Smooth muscle cell of the brain vasculature (primary cell): ENCODE data around the gene PHACTR3.

ENCODE experiments used
- DNase-seq: peaks from one replicate; pipeline ENCODE4 v3.0.0-alpha.2; 2012; ENCODE audit warnings: low read depth, low spot score

The PHACTR3 gene

DNA sequence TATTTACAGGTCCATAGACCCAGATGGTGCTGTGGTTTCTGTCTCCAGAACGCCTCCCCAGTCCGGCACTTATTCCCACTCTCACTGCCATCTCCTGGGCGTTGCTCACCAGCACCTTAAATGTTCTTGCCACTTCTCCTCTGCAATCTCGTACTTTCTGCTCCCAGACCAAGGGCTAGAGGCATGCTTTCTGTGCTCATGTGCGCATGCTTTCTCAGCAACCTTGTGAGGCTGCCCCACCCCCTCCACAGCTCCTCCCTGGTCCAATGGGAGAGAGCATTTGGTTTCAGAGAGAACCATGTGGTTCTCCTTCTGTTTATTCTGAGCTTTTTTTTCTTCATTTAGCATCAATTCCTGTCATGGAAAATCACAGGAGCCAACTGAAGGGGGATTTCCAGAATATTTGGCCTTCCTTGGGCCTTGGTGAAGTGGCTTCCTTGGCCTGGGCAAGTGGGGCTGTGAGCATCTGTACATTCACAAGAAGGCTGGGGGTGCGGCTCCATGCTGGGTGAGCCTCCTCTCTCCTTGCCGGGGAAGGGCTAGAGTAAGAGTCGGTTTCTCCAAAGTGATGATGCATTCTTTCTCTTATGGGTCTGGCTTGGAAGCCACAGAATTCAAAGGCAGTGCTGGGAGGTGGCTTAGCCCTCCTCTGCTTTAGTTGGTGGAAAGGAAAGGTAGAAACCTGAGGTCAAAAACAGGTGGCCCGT is 66.6 kb downstream of the PHACTR3 start:
- no peak for DNase-seq

DNA sequence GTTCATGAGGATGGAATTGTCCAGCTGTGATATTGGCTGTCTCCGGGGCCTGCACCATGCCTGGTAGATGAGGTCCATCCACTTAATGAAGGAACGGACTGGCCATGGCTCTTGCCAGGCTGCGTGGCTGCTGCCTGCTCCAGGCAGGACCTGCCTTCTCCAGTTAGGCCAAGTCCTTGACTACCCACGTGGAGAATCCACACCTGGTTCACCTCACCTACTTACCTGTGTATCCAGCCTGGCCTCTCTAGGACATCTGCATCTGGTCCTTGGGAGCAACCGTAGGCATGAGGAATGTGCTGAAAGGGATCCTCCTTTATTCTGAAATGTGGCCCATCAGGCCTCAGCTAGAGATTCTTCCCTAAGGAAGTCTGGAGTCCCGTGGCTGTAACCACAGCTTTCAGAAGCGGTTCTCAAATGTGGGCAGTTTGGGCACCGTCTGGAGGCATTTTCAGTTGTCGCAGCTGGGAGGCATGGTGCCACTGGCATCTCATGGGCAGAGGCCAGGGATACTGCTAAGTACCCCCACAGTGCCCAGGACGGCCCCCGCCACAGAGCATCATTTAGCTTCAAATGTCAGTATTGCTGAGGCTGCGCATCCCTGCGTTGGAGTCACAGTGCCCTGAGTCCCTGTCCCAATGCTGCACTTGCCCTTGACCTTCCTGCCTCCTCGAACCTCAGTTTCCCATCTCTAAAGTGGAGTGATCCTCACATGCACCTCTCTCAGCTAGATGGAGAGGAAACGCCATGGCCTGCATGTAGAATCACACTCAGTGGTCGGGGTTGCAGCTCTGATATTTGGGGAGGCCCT is 67.5 kb downstream of the PHACTR3 start:
- no peak for DNase-seq

DNA sequence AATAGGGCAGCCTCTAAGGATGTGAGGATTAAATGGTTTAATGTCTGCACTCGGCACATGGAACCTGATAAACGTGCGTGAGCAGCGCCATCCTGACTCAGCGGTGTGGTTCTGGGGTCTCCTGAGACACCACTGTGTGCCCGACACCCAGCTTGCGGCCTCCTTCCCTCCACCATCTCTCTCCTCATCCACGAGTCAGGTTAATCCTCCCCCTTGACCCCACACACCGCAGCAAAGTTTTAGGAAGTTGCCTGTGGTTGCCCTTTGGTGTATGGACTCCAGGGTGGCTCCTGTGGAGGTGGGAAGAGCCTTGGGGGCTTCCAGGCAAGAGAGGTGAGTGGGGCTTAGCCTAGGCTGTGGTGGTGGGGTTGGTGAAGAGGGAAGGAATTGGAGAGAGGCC is 68.2 kb downstream of the PHACTR3 start:
- DNase-seq: no peak

DNA sequence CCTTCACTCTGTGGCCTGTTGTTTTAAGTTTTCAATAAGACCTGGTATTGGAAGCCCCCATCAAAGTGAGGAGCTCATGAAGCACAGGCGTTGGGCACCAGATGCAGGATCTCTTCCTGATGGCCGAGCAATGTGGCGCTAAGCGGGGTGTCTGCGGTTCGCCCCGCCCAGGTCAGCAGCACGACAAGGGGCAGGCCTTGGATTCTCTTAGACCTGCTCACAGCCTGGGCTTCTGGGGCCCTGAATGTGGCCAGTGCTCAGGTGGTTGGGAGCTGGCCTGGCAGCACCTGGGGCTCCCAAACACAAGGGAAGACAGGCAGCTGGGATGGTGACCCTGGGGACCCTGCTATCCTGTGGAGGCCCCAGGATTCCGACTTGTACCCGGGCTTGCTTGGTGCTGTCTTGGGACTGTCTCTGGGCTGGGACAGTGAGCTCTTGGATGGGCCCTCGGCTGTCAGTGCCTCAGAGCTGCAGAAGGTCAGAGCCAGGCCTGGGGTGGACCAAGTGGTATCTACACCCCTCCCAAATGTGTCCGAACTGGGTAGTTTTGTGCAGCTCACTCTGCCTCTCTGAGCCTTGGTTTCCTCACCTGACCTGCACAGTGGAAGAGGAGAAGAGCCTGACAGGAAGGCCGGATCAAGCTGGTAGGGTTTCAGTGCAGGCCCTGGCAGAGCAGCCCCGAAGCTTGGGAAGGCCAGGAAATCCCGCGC is 69.1 kb downstream of the PHACTR3 start:
- no peak for DNase-seq

DNA sequence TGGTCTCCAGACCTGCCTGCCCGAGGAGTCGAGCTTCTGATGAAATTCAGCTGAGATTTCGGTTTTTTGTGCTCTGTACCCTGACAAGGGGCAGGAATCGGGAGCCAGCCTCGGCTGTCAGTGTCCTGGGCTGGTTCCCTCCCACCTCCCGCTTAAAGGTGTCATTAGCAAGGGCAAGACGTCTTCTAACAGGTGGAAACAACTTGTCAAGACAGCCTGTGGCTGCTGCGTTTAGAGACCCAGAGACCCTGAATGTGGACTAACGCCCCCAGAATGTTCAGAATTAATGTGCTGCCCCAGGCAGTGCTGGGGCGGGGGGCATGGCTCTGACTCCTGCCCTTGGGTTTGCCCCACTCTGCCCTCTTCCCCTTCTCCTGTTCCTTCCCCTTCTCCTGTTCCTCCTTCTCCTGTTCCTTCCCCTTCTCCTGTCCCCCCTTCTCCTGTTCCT is 69.7 kb downstream of the PHACTR3 start:
- DNase-seq: no peak

DNA sequence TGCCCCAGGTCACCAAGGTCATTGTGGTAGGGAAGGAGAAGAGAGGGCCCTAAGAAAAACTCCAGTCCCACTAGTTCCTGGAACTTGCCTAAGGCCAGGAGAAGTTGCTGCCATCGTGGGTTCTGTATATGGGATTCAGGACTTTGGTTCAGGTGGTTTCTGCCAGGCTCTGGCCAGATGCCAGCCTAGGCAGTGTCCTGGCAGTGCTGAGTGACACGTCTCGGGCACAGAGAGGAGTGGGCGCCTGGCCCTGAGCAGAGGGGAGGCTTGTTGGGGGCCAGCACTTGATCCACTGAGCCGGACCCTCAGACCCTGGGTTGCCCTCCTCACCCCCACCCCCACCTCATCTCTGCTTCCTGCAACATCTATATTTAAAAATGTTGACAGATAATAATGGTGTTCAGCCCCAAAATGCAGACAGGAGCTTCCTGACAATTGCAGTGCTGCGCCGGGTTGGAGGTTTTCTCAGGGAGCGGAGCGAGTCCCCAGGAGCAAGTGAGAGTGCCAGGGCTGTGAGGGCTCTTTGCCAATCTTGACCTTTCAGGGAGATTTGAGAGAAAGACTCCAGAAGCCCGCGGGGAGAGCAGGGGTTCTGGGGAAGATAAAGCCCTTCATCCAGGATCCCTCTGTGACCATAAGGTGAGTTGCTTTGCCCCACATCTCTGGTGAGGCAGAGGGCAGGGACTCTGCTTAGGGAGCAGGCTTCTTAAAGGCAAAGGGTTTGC is 71.9 kb downstream of the PHACTR3 start:
- no peak for DNase-seq

DNA sequence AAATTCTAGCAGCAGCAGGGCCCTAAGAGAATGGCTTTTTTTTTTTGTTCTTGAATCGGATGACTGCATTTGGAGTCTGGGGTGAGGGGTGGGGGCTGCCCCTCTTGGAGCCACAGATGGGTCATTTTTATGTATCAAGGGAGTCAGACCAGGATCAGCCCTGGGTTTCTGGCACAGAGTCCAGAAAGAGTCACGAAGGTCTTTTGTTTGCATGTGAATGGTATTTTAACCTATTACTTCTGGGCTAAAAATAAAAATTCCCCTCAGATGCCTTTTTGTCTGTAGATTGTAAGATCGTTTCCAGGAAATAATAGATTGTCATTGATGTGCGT is 72.5 kb downstream of the PHACTR3 start:
- DNase-seq: no peak

DNA sequence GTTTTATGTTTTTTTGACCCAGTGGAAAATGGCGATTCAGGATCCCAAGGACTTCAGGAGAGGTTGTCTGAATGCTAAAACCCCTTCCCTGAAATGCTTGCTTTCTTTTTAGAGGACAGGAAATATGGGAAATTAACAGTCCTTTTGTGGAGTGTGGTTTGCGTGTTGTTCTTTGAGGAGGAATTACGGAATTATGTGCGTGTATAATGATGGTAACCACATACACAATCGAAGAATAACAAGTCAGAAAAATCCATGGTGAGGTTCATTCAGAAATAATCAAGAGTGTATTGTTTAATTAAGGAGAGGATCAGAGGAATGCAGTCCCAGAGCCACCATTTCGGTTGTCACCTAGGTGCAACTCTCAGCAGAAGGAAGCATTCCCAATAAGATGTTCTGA is 73.2 kb downstream of the PHACTR3 start:
- DNase-seq: no peak

DNA sequence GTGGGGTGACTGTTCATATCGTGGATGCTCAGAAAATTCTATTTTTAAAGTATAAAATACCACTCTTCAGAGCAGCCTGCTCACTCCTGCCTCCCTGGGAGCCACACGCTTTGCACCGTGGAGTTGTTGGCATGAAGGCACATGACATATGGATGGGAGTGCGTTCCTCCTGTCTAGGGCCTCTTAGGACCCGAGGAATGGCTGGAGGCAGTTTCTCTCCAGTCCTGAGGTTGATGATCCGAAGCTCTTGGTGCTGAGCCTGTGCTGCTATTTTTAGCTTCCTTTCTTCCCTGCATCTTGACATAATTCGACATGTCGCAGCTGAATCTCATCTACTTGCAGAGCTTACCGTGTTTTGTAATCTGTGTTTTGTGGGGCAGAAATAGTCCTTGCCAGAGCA is 73.9 kb downstream of the PHACTR3 start:
- DNase-seq: no peak

DNA sequence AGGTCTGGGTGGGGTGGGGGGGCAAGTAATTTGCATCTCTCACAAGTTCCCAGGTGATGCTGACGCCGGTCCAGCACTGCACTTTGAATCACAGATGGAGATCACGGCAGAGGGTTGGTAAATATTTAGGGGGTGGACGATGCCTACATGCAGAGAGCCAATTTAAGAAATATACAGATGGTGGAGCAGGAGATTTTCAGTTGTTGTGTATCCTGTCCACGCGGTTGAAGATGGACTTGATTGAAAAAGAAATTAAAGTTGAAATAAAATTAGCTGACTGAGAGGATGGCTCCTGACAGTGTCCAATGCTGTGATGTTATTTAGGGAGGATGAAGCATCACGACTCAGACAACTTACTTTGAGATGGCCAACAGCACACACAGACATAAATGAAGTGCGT is 74.6 kb downstream of the PHACTR3 start:
- DNase-seq: no peak

DNA sequence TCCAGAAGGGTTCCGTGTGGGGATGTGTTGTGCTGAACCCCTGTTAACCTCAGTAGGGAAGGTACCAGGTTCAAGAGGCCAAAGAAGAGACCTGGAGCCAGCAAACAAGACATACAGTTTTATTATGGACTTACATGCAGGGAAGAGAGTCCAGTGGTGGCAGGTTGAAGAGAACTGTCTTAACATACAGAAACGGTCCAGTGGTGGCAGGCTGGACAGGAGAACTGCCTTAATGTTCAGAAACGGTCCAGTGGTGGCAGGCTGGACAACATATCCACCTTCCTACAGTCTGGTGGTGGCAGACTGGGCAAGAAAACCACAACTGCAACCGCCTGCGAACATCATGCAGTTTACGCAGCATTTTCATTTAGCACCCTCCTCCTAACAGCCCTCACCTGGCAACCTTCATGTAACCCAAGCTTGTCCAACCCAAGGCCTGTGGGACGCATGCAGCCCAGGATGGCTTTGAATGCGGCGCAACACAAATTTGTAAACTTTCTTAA is 75.9 kb downstream of the PHACTR3 start:
- DNase-seq: no peak

DNA sequence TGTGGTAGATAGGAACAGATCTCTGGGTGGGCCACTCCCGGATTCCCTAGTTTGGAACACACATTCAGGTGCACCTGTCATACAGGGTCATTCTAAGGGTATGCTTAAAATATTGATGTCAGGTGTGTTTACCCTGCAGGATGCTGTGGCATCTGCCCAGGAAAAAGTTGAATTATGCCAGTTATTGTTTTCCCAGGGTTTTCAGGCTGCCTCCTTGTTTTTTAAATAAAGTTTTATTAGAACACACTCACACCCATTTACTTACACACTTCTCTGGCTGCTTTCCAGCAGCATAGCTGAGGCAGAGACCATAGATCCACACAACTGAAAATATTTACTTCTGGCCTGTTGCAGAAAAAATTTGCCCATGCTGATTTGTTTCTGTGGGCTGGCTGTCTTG is 76.5 kb downstream of the PHACTR3 start:
- DNase-seq: no peak

DNA sequence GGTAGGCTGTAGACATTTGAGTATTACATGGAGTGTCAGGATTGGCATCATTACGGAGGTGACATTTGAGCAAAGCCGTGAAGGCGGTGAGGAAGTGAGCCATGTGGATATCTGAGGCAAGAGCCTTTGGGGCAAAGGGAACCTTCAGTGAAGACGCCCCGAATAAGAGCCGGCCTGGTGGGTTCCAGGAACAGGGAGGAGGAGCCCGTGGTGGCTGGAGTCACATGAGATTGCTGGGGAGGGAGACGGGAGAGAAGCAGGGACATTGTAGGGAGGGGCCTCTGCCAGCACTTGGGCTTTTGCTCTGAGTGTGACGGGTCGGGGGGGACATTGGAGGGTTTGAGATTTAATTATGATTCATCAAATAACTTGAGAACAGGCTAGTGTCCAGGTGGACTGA is 78.3 kb downstream of the PHACTR3 start:
- DNase-seq: no peak

DNA sequence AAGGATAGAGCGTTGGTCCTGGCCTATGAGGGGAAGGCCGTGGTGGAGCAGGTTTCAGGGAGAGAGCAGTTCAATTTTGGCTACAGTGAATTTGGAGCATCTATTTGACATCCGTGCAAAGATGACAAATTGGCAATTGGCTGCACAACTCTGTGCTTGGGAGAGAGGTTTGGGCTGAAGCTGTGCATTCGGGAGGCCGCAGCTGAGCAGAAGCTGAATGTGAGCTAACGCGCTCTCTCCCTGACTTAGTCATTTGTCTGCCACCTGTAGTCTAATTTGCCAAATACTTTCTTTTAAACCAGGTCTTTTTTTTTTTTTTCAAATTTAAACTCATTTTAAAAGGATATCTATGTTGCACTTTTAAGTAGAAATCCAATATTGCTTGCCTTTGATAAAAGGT is 78.8 kb downstream of the PHACTR3 start:
- no peak for DNase-seq

DNA sequence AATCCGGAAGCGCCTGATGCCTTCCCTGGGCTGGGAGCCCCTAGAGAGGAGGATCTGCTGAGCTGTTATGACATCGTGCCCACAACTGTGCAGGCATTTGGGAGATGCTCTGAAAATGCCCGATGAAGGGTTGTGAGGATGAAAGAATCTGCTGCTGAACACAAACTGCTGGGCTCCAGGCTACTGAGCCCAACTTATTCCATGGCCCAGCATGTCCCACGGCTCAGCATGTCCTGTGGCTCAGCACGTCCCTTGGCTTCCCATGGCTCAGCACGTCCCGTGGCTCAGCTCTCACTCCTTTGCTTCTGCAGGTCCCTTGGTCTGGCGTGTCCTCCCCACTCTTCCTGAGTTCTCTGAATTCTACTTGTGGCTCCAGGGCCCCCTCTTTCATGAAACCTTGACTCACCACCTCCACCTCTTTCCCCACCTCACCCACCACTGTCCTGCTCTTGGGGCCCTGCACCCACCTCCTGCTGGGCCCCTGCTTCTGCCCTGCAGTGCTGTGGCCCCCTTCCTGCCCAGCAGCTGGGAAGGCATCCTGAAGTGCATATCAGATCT is 80.4 kb downstream of the PHACTR3 start:
- DNase-seq: no peak

DNA sequence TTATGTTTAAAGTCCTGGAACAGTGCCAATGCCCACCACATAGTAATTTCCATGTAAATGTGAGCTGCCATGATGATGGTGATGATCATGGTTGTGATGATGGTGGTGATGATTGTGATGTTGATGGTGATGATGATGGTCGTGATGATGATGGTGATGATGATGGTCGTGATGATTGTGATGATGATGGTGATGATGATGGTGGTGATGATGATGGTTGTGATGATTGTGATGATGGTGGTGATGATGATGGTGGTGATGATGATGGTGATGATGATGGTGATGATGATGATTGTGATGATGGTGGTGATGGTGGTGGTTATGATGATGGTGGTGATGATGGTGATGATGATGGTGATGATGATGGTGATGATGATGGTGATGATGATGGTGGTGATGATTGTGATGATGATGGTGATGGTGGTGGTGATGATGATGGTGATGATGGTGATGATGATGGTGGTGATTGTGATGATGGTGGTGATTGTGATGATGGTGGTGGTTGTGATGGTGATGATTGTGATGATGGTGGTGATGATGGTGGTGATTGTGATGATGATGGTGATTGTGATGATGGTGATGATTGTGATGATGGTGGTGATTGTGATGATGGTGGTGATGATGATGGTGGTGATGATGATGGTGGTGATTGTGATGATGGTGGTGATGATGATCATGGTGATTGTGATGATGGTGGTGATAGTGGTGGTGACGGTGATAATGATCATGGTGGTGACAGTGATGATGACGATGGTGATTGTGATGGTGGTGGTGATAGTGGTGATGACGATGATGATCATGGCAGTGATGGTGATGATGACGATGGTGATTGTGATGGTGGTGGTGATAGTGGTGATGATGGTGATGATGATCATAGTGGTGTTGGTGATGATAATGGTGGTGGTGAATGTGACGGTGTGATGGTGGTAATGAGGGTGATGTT is 82.3 kb downstream of the PHACTR3 start:
- DNase-seq: no peak

DNA sequence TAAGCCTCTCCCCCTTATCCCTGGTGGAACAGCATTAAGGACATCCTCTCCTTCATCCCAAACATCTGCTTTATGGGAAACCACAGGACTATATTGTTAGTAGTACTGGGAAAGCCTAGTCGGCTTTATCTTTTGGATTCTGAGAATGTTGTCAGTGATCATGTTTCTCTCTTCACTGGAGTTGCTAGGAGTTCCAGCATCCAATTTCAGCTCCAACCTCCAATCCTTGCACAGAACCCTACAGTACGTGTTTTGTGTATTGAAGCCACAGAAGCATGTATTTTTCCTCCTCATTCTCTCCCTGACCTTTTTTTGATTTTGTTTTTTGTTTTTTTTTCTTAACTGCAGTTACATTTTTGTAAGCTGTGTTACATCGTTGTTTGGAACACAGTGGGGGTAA is 84.0 kb downstream of the PHACTR3 start:
- DNase-seq: no peak

DNA sequence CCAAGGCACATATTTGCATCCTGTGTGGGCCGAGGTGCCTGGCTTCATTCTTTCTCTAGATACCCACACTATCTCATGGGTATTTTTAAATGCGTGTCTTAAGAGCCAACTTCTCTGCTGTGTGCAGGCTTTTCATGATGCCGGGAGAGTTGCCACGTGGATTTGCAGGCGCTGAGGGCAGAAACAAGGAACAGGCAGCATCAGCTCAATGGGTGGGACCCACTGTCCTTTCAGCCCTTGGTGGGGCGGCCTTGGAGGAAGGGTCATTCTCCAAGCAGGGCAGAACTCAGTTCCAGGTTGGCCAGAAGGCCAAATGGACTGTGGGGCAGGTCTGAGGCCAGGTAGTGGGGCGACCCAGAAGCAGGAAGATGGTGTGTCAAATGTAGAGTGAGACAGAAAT is 84.7 kb downstream of the PHACTR3 start:
- DNase-seq: no peak

DNA sequence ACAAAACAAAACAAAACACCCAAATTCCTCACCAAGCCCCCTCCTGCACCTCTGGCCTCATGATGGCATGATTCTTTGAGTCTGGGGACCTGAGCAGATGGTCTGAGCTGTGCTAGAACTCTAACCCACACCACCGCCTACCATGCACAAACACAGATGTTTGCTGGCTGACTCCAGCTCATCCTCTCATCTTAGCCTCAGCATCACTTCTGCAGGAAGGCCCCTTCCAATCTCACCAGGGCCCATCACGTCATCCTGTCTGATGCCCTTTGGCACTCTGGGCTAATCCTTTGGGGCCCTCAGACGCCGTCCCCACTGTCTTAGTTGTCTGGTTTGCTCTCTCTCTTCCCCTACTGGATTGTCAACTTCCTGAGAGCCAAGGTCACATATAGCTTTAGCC is 85.8 kb downstream of the PHACTR3 start:
- no peak for DNase-seq

DNA sequence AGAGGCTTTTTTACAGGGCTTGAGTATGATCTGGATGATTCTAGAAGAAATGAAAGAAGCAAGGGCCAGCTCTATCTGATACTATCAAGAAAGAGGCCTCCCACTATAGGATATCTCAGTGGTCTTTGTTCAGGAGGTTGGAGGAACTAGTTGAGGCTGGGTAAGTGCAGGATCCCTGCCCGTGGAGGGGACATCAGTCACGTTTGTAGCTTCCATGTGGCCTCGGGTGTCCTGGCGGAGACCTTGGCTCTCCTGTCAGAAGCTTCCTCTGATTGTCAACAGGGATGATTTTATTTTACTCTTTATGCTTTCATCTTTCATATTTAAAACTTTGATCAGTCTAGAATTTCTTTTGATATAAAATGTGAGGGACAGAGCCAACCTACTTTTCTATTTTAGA is 86.6 kb downstream of the PHACTR3 start:
- DNase-seq: no peak
